GM18951 (cell line): ENCODE data around the gene RPGRIP1L.

Experiments used
- POLR2A ChIP-seq: IDR thresholded peaks from 4 replicates; pipeline ENCODE4 v1.6.1; 2011; ENCODE audit warnings: mild to moderate bottlenecking; ENCODE audit not compliant: insufficient read length, insufficient read depth; ENCODE audit errors: extremely low read depth
- in situ Hi-C: fragments of 300-500 bp; cut with MboI; formaldehyde crosslinking; loops from one replicate; pipeline ENCODE4 v1.12.0; 2022; ENCODE audit warnings: low sequenced_read_pairs, mixed read lengths, inconsistent platforms; ENCODE audit not compliant: unreplicated experiment

Gene RPGRIP1L

DNA sequence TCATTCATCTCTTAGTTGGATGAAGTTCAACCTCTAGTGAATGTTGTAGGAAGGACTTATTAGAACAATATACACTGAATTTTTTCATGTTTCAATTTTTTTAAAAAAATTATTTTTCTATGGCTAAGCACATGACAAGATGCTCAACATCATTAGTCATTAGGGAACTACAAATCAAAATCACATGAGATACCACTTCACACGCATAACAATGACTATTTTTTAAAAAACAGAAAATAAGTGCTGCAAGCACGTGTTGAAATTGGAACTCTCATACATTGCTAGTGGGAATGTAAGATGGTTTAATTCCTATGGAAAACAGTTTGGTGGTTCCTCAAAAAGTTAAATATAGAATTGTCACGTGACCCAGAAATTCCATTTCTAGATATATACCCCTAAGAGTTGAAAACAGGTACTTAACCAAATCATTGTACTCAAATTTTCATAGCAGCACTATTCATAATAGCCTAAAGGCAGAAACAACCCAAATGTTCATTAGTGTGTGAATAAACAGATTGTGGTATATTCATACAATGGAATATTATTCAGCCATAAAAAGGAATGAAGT, 115.5 kb downstream of the RPGRIP1L start:
- TF ChIP-seq POLR2A, result no peak
- in situ Hi-C loops, result no loop called here

- in situ Hi-C loops, result no loop called here
- TF ChIP-seq POLR2A, result no peak
These were observed 120.3 kb downstream of the RPGRIP1L start for GRCh38 chr16:53583401-53583800.

DNA sequence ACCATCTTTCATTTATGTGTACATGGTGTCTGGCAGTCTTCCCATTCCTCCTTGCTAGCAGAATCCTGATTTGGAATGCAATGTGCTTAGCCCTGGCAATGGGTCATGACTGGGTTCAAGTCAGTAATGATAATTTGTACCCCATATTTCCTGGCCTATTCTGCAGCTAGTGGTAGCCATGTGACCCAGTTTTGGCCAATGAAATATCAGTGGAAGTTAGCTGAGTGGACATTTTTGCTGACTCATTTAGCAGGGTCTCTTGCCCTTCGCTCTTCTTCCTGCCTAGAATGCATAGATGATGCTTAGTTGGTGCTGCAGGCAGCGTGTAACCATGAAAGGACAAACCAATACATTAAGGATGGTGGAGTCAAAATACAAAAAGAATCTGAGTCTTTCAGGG, 121.9 kb downstream of the RPGRIP1L start:
- in situ Hi-C loops, result no loop called here
- no peak for TF ChIP-seq POLR2A

DNA sequence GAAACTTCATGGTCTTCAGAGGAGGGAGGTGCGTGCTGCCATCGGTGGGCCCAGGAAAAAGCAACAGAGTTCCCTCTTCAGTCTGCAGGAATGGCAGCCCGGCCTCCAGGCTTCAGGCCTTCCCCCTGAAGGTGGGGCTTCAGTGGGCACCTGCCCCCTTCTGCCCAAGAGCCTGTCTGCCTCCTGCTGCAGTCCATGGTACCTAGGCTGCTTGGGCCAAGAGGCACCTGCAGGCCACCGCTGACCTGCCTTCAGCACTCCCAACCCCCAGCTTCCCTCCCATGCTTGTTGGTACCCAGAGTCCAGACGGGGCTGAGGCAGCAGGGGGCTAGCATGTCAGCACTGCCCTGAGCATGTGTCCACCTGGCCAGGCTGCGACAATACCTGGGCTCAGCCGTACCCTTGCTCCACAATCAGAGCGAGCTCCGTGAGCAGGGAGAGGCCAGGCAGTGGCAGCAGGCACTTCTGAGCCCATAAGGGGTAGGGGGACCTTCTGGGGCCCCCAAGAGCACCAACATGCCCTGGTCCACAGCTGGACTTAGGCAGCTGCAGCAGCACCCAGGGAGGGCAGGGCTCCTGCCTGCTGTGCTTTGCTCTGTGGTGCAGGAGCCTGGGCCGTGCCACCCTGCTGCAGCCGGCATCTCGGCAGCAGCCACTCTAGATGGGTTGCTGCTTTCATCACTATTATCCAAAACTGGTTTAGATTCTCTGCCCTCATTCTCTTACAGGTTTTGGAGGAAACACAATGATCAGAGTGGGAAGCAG, 123.4 kb downstream of the RPGRIP1L start:
- TF ChIP-seq POLR2A, result no peak
- in situ Hi-C loops, result no loop called here

GRCh38 chr16:53576904-53577303, 126.8 kb downstream of the RPGRIP1L start:
- no peak for TF ChIP-seq POLR2A
- in situ Hi-C loops, result no loop called here

- in situ Hi-C loops, result no loop called here
- no peak for TF ChIP-seq POLR2A
These were observed 127.4 kb downstream of the RPGRIP1L start for GRCh38 chr16:53576210-53576609.

- no peak for TF ChIP-seq POLR2A
- in situ Hi-C loops, result no loop called here
These were observed 131.9 kb downstream of the RPGRIP1L start for GRCh38 chr16:53571763-53572162.

- TF ChIP-seq POLR2A, result no peak
- in situ Hi-C loops, result no loop called here
These were observed 137.0 kb downstream of the RPGRIP1L start for GRCh38 chr16:53566552-53567245.

GRCh38 chr16:53565296-53565863, 138.3 kb downstream of the RPGRIP1L start:
- in situ Hi-C loops, result no loop called here
- no peak for TF ChIP-seq POLR2A

GRCh38 chr16:53563426-53563825, 140.2 kb downstream of the RPGRIP1L start:
- in situ Hi-C loops, result no loop called here
- no peak for TF ChIP-seq POLR2A

GRCh38 chr16:53561101-53561888, 142.4 kb downstream of the RPGRIP1L start:
- in situ Hi-C loops, result no loop called here
- no peak for TF ChIP-seq POLR2A

DNA sequence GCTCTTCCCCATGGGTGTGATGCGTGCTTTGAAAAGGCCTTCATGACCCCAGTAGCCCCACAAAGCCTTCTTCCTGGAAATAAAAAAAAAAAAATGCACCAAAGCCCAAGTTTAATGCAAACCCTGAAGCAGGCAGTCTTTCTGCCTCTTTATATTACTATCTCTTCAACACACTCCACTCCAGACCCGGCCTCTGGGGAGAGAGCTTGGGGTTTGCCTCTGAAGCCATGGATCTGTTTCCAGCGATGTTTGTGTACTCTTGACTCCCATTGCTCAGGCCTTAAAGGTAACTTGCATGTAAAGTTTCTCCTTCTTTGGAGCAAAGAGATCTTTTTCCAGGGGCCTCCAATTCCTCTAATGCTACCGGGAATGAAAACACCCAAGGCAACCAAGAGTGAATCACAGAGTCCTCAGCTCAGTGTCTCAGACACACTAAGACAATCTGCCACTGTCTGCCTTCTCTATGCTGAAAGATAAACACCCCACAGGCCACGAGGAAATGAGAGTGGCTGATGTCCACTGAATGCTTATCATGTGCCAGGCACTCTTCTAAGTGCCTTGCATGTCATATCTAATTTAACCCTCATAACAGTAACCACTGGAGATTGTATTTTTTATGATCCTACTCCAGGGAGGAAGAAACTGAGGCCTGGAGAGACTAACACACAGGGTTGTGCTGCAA, 144.2 kb downstream of the RPGRIP1L start:
- no peak for TF ChIP-seq POLR2A
- in situ Hi-C loops, result no loop called here
